Activated CD4-positive, alpha-beta T cell treated with anti-CD3 and anti-CD28 coated beads, Interleukin-2, amount 50 U/mL, for 1 hour (primary cell): ENCODE measurements around the gene ADH7.
"Not testable (repeated sequence)": the region's sequence is repeated elsewhere in the genome, so short reads cannot be mapped to it uniquely, and the experiment has no call there.

ENCODE experiments used
- DNase-seq: peaks from one replicate; pipeline ENCODE4 v3.0.0-alpha.2; 2020

ADH7 gene

DNA sequence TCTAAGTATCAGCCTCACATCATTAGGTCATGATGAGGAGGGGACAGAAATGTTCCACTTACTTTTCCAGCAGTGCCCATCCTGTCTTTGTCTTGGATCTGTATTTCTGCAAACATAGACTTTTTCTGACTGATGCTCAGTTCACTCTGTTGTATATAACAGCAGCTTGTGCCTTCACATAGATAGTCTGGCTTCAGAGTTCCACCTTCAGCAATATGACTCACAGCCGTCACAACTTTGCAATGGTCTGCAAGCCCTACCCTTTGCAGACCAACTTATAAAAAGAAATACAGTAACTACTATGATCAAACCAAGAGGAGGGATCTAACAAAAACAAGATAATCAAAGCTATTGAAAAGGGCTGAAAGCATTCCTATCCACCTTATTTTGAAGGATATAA lies at the start of gene ADH7:
Gene ADH7 (minus strand): TSS at position 189 of the 400 bp plus-strand sequence. CDS start 109 bp downstream, at position 80.
- DNase-seq: no peak

GRCh38 chr4:99483636-99484035 lies 48.5 kb upstream of the ADH7 start:
- DNase-seq: no peak

GRCh38 chr4:99473131-99473530 lies 38.0 kb upstream of the ADH7 start:
- no peak for DNase-seq

- no peak for DNase-seq
Measured at GRCh38 chr4:99471896-99472295, 36.8 kb upstream of the ADH7 start.

DNA sequence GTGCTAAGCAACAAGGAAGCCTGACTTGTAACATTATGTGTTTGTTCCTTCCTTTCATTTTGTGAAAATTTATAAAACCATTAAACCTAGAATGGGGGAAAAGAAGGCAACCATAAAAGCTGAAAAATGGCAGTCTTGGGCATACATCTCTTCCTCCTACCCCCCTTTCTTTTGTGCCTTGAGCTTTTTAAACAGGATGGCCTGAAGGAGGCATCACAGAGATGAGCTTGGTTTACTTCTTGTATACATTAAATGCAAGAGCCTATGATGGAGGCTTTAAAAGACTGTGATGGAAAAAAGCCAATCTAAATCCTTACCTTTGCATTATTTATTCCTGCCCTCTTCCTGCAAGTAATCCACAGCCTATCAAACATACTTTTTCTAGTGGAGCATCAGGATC lies 36.2 kb upstream of the ADH7 start:
- no peak for DNase-seq

- DNase-seq: no peak
Measured at GRCh38 chr4:99468889-99469288, 33.7 kb upstream of the ADH7 start.

DNA sequence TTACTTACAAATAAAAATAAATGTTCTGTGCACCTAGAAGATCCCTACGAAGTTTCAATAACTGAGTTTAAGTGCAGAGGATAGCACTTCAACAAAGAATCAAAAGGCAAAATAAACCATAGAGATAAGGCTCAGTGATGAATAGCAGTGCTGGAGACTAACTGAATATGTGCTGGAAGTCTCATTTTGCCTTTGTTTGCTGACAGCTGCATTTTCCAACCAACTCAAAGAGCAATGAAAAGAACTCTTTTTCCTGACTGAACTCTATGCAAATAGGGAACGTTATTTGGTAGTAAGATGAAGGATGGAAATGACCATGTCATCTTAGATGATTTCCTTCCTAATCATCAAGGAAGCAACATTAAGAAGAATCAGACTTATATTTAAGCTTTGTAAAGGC lies 32.7 kb upstream of the ADH7 start:
- no peak for DNase-seq

- no peak for DNase-seq
Measured at GRCh38 chr4:99463566-99463965, 28.4 kb upstream of the ADH7 start.

GRCh38 chr4:99462875-99463464 lies 27.8 kb upstream of the ADH7 start:
- DNase-seq: peak; percentile 21

- DNase-seq: no peak
Measured at GRCh38 chr4:99461623-99462401, 26.7 kb upstream of the ADH7 start.

DNA sequence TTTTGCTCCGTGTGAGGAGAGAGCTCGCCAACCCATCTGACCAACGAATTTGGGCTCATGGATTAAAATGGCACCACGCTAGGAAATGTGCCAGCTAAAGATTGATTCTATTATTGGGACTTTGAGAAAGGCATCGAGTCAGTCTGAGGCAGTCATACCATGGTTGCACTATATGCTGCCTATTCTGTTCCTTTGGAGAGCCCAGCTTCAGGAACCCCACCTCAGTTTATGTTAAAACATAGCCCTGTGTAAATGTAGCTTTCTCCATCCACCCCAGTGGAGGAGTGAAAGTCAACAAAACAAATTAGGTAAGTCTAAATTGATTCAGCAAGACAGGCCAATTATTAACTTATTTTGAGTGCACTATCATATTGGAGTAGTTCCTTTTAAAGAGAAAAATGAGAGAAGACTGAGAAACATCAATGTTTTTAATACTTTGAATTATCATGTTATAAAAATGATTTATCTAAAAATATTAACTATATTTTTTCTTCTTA lies 24.5 kb upstream of the ADH7 start:
- DNase-seq: no peak

- no peak for DNase-seq
Measured at GRCh38 chr4:99458911-99459447, 23.8 kb upstream of the ADH7 start.

GRCh38 chr4:99457676-99458075 lies 22.5 kb upstream of the ADH7 start:
- DNase-seq: no peak

- DNase-seq: no peak
Measured at GRCh38 chr4:99457270-99457669, 22.1 kb upstream of the ADH7 start.

GRCh38 chr4:99447513-99447912 lies 12.4 kb upstream of the ADH7 start:
- DNase-seq: no peak

DNA sequence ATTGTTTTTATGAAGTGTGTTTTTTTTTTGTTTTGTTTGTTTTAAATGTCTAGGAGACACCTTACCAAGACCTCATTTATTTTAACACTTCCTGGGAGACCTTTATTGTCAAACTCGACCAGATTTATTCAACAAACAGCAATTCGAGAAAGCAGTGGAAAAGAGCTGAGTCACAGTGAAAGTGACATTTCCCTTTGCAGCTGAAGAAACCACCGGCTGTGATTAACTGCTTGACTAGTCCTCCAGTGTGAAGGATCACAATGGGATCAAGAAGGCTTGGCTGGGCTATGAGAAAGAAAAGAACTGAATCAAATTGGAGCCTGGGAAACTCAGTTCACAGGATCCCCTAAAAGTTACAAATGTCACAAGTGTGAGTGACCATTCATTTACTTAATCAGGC lies 11.9 kb upstream of the ADH7 start:
- DNase-seq: no peak

GRCh38 chr4:99438405-99438780 lies 3.3 kb upstream of the ADH7 start:
- DNase-seq: no peak

- no peak for DNase-seq
Measured at GRCh38 chr4:99437723-99438404, 2.7 kb upstream of the ADH7 start.

- no peak for DNase-seq
Measured at GRCh38 chr4:99436976-99437722, 2.0 kb upstream of the ADH7 start.

DNA sequence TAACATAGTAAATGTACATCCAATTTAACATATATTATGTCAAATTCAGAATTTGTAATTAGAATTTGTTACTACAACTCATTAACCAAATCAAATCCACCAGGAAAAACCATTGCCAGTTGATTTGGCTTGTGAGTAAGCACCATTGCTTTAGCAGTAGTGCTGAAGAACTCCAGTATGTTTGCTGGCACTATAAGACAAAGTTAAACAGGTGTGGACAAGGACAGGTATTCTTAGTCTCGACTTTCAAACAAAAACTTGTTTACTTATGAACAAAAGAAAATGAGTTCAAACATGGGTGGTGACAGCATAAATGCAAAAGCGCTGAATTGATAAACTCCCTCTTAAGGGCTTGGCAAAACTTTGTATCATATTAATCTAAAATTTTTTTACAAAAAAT lies 1.3 kb upstream of the ADH7 start:
- DNase-seq: no peak

- no peak for DNase-seq
Measured at GRCh38 chr4:99430106-99430505, 5.0 kb downstream of the ADH7 start.

DNA sequence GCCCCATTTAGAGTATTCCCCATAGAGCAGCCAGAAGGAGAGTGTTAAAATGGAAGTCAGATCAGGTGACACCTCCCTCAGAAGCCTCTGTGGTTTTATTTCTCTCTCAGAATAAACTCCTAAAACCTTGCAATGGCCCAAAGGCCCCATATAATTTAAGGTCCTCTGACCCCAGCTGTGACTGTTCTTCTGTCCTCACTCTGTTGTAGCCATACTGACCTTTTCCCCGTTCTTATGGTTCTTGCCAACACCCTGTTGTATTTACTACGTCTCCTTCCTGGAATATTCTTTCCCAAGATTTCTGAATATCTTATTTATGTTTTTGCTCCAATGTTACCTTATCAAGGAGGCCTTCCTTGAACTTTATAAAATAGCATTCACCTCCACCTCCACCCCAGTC lies 18.0 kb downstream of the ADH7 start:
- no peak for DNase-seq

DNA sequence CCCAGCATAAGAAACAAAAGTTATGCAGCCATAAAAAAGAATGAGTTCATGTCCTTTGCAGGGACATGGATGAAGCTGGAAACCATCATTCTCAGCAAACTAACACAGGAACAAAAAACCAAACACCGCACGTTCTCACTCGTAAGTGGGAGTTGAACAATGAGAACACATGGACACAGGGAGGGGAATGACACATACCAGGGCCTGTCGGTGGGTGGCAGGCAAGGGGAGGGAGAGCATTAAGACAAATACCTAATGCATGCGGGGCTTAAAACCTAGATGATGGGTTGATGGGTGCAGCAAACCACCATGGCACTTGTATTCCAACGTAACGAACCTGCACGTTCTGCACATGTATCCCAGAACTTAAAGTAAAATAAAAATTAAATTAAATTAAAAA lies 19.4 kb downstream of the ADH7 start:
- DNase-seq: not testable (repeated sequence)
